GM19035 (cell line): Measurements from ENCODE around the gene AIFM3.
"Not testable (repeated sequence)": the region's sequence is repeated elsewhere in the genome, so short reads cannot be mapped to it uniquely, and the experiment has no call there.

ENCODE experiments used
- ATAC-seq: cut with Tn5 transposase; IDR thresholded peaks from one replicate; pipeline ENCODE4 v1.9.1; 2021; ENCODE audit not compliant: unreplicated experiment

Gene AIFM3

DNA sequence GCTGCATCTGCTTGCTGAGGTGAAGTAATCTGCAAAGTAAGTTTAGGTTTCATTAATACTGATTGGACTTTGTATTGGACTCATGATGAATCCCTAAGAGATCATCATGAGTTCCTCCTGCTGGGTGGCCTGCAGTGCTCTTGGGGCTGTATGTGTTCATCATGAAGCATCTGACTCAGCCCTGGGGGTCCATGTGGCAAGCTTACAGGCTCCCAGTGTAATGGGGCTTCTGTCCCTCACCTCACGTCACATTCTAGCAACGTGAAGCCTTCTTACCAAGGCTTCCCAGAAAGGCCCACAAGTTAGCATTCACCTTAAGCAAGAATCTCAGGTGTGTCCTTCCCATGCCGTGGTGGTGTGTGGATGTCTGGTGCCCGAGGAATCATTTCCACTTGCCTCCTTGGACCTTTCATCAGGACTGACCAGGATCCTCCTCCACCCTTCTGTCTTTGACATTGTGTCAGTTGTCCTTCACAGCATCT lies 26.1 kb upstream of the AIFM3 start:
- no peak for ATAC-seq

DNA sequence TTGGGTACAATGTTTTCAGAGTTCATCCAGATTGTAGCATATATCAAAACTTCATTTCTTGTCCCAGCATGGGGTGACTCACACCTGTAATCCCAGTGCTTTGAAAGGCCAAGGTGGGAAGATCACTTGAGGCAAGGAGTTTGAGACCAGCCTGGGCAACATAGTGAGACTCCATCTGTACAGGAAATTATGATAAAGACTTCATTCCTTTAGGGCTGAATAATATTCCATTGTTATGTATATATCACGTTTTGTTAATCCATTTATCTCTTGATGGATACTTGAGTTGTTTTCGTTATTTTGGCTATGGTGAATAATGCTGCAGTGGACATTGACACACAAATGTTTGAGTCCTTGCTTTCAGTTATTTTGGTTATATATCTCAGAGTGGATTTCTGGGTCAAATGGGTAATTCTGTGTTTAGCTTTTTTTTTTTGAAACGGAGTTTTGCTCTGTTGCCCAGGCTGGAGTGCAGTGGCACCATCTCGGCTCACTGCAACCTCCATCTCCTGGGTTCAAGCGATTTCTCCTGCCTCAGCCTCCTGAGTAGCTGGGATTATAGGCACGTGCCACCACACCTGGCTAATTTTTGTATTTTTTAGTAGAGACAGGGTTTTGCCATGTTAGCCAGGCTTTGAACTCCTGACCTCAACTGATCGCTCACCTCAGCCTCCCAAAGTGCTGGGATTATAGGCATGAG lies 24.7 kb upstream of the AIFM3 start:
- not testable (repeated sequence) for ATAC-seq

DNA sequence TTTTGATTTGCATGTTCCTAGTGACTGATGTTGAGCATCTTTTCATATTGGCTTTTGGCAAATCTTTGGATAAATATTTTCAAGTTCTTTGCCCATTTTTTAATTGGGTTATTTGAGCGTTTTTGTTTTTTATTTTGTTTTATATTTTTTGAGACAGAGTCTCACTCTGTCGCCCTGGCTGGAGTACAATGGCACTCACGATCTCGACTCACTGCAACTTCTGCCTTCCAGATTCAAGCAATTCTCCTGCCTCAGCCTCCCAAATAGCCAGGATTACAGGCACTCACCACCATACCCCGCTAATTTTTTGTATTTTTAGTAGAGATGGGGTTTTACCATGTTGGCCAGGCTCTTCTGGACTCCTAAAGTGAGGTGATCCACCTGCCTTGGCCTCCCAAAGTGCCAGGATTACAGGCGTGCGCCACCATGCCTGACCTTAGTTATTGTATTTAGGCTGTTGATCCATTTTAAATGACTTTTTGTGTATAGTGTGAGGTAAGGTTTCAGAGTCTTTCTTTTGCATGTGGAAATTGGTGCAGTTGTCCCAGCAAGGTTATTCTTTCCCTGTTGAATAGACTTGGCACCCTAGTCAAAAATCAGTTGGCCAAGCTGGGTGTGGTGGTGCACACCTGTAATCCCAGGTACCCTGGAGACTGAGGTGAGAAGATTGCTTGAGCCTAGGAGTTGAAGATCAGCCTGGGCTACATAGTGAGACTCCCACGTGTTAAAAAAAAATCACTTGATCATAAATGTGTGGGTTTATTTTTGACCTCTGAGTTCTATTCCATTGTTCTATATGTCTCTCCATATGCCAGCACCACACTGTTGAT lies 23.7 kb upstream of the AIFM3 start:
- ATAC-seq: no peak

GRCh38 chr22:20944042-20944441 lies 23.0 kb upstream of the AIFM3 start:
- no peak for ATAC-seq

GRCh38 chr22:20945578-20945934 lies 21.5 kb upstream of the AIFM3 start:
- no peak for ATAC-seq

DNA sequence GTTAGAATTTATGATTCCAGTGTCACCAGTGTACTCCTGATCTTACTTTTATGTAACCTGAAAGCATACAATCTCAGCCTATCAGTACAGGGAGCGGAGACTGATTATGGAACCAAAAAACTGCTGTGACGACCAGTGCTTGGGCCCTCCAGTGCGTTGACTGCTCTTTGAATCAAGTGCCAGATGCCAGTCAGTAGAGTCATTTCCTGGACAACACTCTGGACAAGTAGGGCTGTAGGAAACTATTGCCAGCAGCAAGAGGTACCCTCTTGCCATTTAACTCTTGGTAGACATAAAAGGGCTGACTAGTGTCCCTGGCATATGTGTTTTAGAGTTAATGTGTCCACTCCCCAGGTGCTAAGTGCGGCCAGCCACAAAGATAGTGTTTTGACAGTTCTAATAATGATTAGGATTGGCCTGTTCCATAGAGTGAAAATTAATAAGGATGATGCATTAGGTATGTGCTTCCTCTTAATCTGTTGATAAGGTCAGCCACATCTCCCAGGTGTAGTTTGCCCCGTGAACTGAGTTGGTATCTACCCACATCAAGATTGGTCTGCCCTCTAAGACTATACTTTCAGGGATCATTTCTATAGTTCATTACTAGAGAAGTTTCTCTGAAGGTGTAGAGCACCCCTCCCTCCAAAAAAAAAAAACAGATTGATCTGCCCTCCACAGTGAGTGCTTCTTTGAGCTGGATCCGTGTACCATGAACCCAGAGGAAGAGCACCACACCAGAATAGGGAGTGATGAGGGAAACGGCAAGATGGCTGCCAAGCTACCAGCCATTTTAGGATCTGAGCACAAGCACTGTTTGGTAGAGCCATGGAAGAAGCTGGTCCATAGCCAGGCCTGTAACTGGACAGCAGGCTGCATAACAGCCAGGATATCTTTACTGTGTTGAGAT lies 20.7 kb upstream of the AIFM3 start:
- no peak for ATAC-seq

DNA sequence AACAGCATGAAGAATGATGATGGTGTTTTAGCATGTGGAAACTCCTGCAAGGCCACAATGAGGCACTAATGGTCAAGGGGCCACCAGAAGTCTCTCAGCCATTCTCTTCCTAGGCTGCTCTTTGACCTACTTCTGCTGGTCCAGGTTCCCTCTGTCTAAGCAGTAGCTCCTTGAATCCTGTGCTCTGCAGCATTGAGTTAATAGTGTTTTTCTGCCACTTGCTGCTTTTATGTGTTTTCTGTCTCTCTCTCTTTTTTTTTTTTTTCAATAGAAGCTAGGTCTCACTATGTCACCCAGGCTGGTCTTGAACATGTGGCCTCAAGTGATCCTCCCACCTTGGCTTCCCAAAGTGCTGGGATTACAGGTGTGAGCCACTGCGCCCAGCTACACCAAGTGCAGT lies 20.1 kb upstream of the AIFM3 start:
- ATAC-seq: no peak

DNA sequence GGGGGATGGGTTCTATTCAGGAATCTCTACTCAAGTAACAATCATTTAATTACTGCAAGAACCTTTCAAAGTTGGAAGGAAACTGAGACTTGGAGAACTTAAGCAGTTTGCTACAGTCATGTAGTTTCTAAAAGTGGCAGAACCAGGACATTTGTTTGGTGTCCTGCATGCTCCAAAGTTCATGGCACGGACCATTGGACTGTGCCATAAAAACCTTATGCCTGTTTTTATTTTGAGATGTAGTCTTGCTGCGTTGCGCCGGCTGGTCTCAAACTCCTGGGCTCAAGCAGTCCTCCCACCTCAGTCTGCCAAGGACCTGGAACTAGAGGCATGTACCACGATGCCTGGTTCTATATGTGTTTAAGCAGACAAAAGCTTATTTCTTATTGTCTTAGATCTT lies 18.6 kb upstream of the AIFM3 start:
- no peak for ATAC-seq

GRCh38 chr22:20948989-20949388 lies 18.1 kb upstream of the AIFM3 start:
- ATAC-seq: no peak

DNA sequence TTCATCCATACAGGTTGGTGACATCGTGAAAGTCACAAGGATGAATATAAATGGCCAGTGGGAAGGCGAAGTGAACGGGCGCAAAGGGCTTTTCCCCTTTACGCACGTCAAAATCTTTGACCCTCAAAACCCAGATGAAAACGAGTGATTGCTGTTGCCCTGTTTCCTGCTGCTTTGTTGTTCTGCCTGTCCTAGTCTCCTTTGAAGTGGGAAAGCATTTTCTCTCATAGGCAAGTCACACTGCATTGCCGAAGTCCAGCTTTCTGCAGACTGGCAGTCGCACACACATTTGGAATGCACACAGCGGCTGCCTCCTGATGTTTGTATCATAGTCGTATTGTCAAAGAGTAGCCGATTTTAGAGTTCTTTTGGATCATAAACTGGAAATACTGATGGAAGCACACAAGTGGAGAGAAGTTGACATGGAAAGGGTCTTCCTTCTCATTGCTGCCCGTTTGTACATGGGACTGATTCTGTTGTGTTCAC lies 17.3 kb upstream of the AIFM3 start:
- ATAC-seq: no peak

- no peak for ATAC-seq
Measured at GRCh38 chr22:20951151-20951931, 15.7 kb upstream of the AIFM3 start.

GRCh38 chr22:20951932-20952380 lies 15.1 kb upstream of the AIFM3 start:
- ATAC-seq: no peak

GRCh38 chr22:20952544-20953341 lies 14.3 kb upstream of the AIFM3 start:
- ATAC-seq: no peak

DNA sequence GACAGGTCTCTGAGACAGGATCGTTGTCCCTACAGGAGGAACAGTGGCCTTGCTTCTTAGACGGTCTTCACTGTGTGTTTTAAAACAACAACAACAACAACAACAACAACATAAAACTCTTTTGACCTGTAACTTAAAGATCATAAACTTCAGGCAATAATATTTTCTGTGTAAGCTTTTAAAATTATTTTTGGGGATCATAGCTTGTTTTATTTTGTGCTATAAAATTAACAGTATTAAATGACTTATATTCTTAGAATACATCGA lies 13.8 kb upstream of the AIFM3 start:
- no peak for ATAC-seq

DNA sequence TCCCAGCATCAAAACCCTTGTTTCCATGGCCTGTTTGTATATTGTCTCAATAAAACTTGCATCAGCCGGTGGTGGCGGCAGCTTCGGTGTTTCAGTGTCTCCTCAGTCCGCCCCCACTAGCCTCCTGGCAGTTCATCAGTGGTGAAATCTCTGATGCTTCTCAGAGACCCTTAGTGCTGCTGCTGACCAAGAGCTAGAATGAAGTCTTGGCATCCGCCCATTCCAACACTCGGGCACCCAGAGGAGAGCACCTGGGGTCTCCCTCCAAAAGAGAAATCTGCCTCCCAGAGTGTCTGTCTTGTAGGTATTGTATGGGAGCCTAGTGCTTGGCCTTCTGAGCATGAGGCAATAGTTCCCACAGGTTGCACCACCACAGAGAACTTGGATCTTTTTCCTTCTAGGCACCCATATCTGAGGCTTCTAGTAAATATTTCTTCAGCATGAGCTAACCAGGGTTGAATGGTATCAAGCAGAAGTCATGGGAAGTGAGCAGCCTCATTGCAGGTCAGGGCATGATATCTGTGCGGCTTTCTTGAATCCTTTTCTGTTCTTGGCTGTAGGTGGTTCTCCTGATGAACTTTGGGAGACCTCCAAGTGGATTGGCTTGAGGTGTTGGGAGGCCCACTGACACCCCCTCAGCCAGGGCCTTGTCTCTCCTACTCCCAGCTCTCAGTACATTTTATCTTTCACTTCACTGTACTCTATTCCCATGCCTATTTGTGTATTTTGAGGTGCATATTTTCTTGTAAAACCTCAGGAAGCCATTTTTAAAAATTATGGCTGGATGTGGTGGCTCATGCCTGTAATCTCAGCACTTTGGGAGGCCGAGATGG lies 13.2 kb upstream of the AIFM3 start:
- no peak for ATAC-seq

- no peak for ATAC-seq
Measured at GRCh38 chr22:20955548-20955947, 11.5 kb upstream of the AIFM3 start.

- no peak for ATAC-seq
Measured at GRCh38 chr22:20956258-20957101, 10.6 kb upstream of the AIFM3 start.

GRCh38 chr22:20957102-20957682 lies 9.9 kb upstream of the AIFM3 start:
- no peak for ATAC-seq
